ENCODE results near the gene FAM131A. TPM values are rescaled to one million over a fixed set of nuclear protein-coding genes. Genes with fewer than 3 reads are reported as not detected.
"Not testable (repeated sequence)": the region's sequence is repeated elsewhere in the genome, so short reads cannot be mapped to it uniquely, and the experiment has no call there.

The FAM131A gene
- total and polyA plus RNA-seq, 2 of the 4 experiments (the other 2 are of a cell fraction): 10.8 to 19.5 TPM

GRCh38 chr3:184339001-184339400, 1.6 kb downstream of the FAM131A start (continued):
- TF ChIP-seq CTCF (conservative IDR thresholded peaks at IDR 0.05; ENCODE audit: low read depth, low read length): no peak

- H3K36me3 ChIP-seq (ENCODE audit: control insufficient read depth, insufficient read depth, low read length): peaks cover 28% of the 10 kb centered on the region
- H3K4me2 ChIP-seq (ENCODE audit: low read depth, low read length); H4K8ac ChIP-seq (ENCODE audit: low read depth in 2 of 2, low read length in 2 of 2); H3K27me3 ChIP-seq (ENCODE audit: control insufficient read depth, insufficient read depth, low read length); in situ Hi-C loops (cut with MboI; ENCODE audit: low sequenced_read_pairs); H4K5ac ChIP-seq (ENCODE audit: low read depth, low read length); H3K4ac ChIP-seq (ENCODE audit: low read depth, low read length); H3K4me3 ChIP-seq (ENCODE audit: insufficient read depth, low read depth, low read length); H2BK120ac ChIP-seq (ENCODE audit: low read depth, low read length); BruUV-seq (replicated peaks); ATAC-seq (ENCODE audit: low read depth); H3K14ac ChIP-seq (replicated peaks; ENCODE audit: low read depth, low read length); H3K9me3 ChIP-seq (ENCODE audit: control insufficient read depth, insufficient read depth, low read length); H3K56ac ChIP-seq (ENCODE audit: extremely low read depth, insufficient read depth, low read length); POLR2A ChIA-PET (ENCODE audit: unreplicated experiment); H2AK5ac ChIP-seq (ENCODE audit: low read depth, low read length); H4K91ac ChIP-seq (ENCODE audit: insufficient read depth, low read depth, low read length); H3K9ac ChIP-seq (ENCODE audit: low read depth, low read length); H3K27ac ChIP-seq (ENCODE audit: insufficient read depth, low read length); H2AFZ ChIP-seq (replicated peaks; ENCODE audit: low read length, poor library complexity); dilution Hi-C loops (cut with HindIII; ENCODE audit: low sequenced_read_pairs, unreplicated experiment); H2AK9ac ChIP-seq (replicated peaks; ENCODE audit: low read depth, low read length, poor library complexity); H3K23ac ChIP-seq (ENCODE audit: low read depth, low read length); H2BK5ac ChIP-seq (ENCODE audit: low read depth, low read length, poor library complexity, severe bottlenecking); H3K18ac ChIP-seq (ENCODE audit: low read depth, low read length); H2BK20ac ChIP-seq (ENCODE audit: low read depth, low read length); H2BK15ac ChIP-seq (ENCODE audit: low read depth, low read length): not testable (repeated sequence)
- H3K9me1 ChIP-seq (ENCODE audit: insufficient read depth, low read length): peaks cover 25% of the 10 kb centered on the region
- peaks cover 18 to 76% of the 10 kb centered on the region in 2 experiments; a peak in 3 of 4 replicates for H3K79me1 ChIP-seq (ENCODE audit: low read depth in 1 of 2, low read length in 2 of 2)
- intact Hi-C loops (cut with micrococcal nuclease): loop anchor here (10.0 kb wide), 1 partner anchor 1435 kb away; no protein-coding TSS in a partner anchor
- DNase-seq: peak; percentile 44
- H3K4me1 ChIP-seq (ENCODE audit: control insufficient read depth, insufficient read depth, low read length): peaks cover 38% of the 10 kb centered on the region
- peaks cover 35% of the 10 kb centered on the region for H4K20me1 ChIP-seq (ENCODE audit: insufficient read depth, low read length)
- 91 to 100% methylated on average over 1 to 14 of the region's 19 CpGs for WGBS, 2 experiments (ENCODE audit: extremely low coverage in 2 of 2, insufficient read length in 1 of 2)
- CTCF ChIA-PET: interaction anchor here (0.8 to 1.3 kb wide), 3 partner anchors 14 to 20 kb away, joined by 3 to 6 read pairs (median 4); no protein-coding TSS in a partner anchor
Measured at GRCh38 chr3:184339451-184340135, 2.2 kb downstream of the FAM131A start.

All from IMR-90 (cell line).